ENCODE data around the gene MMS22L. TPM values are rescaled to one million over a fixed set of nuclear protein-coding genes. Genes with fewer than 3 reads are reported as not detected.

MMS22L gene
- polyA plus RNA-seq (2012; ENCODE audit: insufficient read length, low read depth) = 5.1 TPM

GRCh38 chr6:97282726-97283617 is at the start of gene MMS22L:
MMS22L (minus strand) TSS chr6:97283216; CDS start chr6:97282477, 739 bp downstream.
- TF ChIP-seq SIN3A (IDR thresholded peaks at IDR 0.05; ENCODE audit: borderline replicate concordance, insufficient read depth, low read length) (peak; percentile 92), REST (IDR thresholded peaks at IDR 0.05; ENCODE audit: insufficient read depth in 1 of 2, low read depth in 2 of 2, low read length in 2 of 2) (no peak), TAF1 (IDR thresholded peaks at IDR 0.05; ENCODE audit: borderline replicate concordance, insufficient read depth, low read length) (peak; percentile 48; the same call in 1 of the 2 replicates), POLR2AphosphoS5 (IDR thresholded peaks at IDR 0.05; ENCODE audit: low read depth, low read length) (peak; percentile 69), FOXP2 (optimal IDR thresholded peaks at IDR 0.05; ENCODE audit: borderline replicate concordance, extremely low read depth, extremely low read length, insufficient read depth) (no peak)

- TF ChIP-seq TAF1 (IDR thresholded peaks at IDR 0.05; ENCODE audit: borderline replicate concordance, insufficient read depth, low read length) (no peak), FOXP2 (optimal IDR thresholded peaks at IDR 0.05; ENCODE audit: borderline replicate concordance, extremely low read depth, extremely low read length, insufficient read depth) (no peak), SIN3A (IDR thresholded peaks at IDR 0.05; ENCODE audit: borderline replicate concordance, insufficient read depth, low read length) (no peak), REST (IDR thresholded peaks at IDR 0.05; ENCODE audit: insufficient read depth in 1 of 2, low read depth in 2 of 2, low read length in 2 of 2) (no peak), POLR2AphosphoS5 (IDR thresholded peaks at IDR 0.05; ENCODE audit: low read depth, low read length) (no peak)
Observed at GRCh38 chr6:97322811-97323210, 39.8 kb upstream of the MMS22L start.

- TF ChIP-seq POLR2AphosphoS5 (IDR thresholded peaks at IDR 0.05; ENCODE audit: low read depth, low read length) = no peak
- TF ChIP-seq TAF1 (IDR thresholded peaks at IDR 0.05; ENCODE audit: borderline replicate concordance, insufficient read depth, low read length) = no peak
- TF ChIP-seq REST (IDR thresholded peaks at IDR 0.05; ENCODE audit: insufficient read depth in 1 of 2, low read depth in 2 of 2, low read length in 2 of 2) = no peak
Observed at GRCh38 chr6:97322226-97322625, 39.2 kb upstream of the MMS22L start.

- TF ChIP-seq FOXP2 (optimal IDR thresholded peaks at IDR 0.05; ENCODE audit: borderline replicate concordance, extremely low read depth, extremely low read length, insufficient read depth) (no peak), REST (IDR thresholded peaks at IDR 0.05; ENCODE audit: insufficient read depth in 1 of 2, low read depth in 2 of 2, low read length in 2 of 2) (no peak), TAF1 (IDR thresholded peaks at IDR 0.05; ENCODE audit: borderline replicate concordance, insufficient read depth, low read length) (no peak), POLR2AphosphoS5 (IDR thresholded peaks at IDR 0.05; ENCODE audit: low read depth, low read length) (no peak), SIN3A (IDR thresholded peaks at IDR 0.05; ENCODE audit: borderline replicate concordance, insufficient read depth, low read length) (no peak)
Observed at GRCh38 chr6:97316978-97317377, 34.0 kb upstream of the MMS22L start.

All from PFSK-1 (cell line).